GM04503 (cell line): Measurements from ENCODE around the gene PLAU.
"Not testable (repeated sequence)": the region's sequence is repeated elsewhere in the genome, so short reads cannot be mapped to it uniquely, and the experiment has no call there.

Source experiments
- DNase-seq: peaks from one replicate; pipeline ENCODE4 v3.0.0-alpha.2; 2012; ENCODE audit warnings: low read depth

Gene PLAU

DNA sequence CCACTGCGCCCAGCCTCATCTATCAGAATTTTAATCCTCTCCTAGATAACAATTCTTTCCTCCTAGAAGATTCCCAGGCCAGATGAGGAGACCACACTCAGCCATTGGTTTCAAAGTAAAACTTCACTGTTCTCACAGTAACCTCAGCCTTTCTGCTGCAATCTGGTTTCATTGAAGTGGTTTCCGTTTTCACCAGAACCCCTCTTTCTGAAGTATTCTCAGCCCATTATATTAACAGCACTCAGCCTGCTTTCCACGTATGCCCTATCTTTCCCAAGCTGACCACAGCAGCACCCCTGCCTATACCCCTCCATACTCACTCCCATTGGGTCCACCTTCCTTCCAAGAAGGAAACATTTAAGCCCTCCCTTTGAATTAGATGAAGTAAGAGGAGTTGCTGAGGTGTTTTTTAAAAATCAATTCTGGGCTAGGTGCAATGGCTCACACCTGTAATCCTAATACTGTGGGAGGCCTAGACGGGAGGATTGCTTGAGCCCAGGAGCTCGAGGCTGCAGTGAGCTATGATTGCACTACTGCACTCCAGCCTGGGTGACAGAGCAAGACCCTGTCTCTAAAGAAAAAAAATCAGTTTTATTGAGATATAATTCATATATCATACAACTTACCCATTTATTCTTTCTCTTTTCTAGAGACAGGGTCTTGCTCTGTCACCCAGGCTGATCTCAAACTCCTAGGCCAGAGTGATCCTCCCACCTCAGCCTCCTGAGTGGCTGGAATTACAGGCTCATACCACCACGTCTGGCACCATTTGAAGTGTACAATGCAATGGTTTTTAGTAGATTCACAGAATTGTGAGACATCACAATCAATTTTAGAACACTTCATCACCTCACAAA is 11.3 kb downstream of the PLAU start:
- no peak for DNase-seq

DNA sequence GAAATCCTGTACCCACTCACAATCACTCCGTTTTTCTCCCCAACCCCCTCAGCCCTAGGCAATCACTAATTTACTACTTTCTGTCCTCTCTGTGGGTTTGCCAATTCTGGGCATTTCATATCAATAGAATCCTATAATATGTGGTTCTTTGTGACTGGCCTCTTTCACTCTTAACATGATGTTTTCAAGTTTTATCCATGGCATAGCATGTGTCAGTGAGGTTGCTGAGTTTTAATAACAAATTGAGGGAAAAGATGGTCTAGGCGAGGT is 11.9 kb downstream of the PLAU start:
- DNase-seq, result no peak

DNA sequence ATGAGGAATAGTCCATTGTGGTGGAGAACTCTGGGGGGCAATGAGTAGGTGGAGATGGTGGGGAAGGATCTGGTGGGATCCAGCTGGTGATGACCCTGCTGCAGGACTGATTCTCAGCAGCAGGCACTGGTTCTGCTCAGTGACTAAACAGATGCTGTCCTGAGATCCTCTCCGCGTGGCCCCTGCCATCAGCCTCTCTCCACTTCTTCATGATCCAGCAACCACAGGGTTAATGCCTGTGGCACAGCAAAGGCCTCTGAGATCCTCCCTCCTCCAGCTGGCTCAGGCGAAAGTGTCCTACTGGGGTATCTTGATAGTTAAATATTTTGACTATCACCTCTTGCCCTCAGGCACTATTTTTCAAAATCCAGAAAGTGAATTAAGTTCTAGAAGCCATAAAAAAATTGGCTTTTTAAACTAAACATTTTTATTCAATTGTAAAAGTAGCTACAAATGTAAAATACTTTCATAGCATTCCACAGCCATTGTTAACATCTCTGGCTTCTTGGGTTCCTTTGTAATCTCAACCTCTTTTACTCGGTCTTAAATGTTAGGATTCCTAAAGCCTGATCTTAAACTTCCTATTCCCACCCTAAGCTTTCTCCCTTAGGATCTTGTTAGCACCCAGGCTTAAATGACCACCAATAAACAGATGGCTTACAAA is 13.1 kb downstream of the PLAU start:
- DNase-seq, result no peak

DNA sequence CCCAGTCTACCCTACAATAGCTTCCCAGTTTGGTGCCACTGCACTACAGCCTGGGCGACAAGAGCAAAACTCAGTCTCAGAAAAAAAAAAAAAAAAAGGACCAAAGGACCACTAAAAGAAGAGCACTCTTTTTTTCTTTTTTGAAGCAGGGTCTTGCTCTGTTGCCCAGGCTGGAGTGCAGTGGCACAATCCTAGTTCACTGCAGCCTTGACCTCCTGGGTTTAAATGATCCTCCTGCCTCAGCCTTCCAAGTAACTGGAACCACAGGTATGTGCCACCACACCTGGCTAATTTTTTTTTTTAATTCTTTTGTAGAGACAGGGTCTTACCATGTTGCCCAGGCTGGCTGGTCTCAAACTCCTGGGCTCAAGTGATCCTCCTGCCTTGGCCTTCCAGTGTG is 14.0 kb downstream of the PLAU start:
- DNase-seq, result no peak

DNA sequence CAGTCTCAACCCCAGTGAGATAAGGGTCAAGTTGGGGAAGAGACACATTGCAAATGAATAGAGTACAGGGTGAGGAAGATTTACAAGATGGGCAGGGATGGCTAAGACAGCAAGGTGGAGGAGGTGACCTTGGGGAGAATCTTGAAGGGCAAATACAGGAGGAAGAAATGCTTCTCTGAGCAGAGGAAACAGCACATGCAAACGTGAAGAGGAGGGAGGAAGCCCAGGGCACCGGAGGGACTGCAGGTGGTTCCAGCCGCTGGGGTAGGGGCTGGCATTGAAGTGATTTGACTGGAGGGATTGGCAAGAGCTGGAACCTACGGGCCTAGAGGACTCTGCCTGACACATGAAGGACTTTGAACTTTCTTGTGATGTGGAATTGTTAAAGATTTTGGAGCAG is 14.6 kb downstream of the PLAU start:
- DNase-seq, result no peak

DNA sequence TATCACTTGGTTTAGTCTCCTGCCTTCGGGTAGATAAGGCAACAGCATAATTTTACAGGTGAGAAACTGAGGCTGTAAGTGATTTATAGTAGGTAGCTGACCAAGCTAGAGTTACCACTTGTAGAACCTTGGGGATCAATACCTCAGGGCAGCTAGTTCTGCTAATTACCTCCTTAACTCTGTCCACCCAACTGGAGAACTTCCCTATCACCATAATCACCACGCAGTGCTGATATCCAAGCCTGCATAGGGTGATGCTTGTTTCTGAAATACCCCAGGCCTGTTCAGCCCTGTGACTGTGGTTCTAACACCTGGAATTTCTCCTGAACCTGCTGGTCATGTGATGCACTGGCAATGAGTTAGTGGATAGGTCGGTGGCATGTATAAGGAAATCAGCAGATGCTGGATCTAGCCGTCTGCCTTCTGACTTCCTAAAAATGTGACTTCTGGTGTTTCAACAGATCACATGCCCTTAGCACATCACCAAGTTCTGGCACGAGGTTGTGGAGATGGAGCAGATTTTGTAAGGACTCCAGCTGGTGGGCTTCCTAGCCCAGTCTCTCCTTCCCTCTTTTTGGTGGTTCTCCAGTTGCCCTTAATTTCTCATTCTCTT is 15.3 kb downstream of the PLAU start:
- no peak for DNase-seq

DNA sequence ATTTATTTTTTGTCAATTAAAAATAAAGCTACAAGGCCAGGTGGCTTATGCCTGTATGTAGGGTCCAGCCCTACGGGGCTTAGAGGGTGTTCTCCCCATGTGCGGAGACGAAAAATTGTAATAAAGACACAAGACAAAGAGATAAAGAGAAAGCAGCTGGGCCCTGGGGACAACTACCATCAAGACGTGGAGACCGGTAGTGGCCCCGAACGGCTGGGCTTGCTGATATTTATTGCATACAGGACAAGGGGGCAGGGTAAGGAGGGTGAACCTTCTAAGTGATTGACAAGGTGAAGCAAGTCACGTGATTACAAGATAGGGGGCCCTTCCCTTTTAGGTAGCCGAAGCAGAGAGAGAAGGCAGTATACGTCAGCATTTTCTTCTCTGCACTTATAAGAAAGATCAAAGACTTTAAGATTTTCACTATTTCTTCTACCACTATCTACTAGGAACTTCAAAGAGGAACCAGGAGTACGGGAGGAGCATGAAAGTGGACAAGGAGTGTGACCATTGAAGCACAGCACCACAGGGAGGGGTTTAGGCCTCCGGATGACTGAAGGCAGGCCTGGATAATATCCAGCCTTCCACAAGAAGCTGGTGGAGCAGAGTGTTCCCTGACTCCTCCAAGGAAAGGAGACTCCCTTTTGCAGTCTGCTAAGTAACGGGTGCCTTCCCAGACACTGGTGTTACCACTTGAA is 19.8 kb downstream of the PLAU start:
- not testable (repeated sequence) for DNase-seq

DNA sequence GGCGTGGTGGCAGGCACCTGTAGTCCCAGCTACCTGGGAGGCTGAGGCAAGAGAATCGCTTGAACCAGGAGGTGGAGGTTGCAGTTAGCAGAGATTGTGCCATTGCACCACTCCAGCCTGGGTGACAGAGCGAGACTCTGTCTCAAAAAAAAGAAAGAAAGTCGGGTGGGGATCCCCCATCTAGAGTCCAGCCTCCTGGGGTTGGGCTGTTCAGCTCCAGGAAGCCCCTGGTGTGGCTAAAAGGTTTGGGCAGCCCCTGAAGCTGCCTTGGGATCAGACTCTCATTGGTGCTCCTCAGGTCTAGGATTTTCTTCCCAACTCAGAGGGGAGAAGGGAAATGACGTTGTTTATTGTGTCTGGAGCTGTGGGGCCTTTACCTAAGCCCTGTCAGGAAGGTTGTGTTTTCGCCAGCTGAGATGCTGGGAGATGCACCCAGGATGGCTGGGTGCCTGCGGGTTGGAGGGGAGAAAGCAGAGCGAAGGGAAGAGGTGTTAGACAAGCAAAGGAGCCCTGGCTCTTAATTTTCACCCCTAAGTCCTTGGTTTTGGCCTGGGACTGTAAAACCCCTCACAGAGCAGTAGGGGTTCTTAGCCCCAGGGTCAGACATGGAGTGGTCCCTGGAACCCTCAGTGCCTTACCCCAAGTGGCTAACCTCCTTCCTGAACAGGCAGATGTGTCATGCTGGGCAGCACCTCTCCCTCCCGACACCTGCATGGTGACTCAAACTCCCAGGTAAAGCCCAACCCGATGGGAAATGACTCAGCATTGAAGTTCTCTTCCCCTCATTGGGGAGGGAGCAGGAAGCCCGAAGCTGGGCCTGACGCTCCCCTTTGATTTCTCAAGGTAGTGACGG is 21.1 kb downstream of the PLAU start:
- no peak for DNase-seq

DNA sequence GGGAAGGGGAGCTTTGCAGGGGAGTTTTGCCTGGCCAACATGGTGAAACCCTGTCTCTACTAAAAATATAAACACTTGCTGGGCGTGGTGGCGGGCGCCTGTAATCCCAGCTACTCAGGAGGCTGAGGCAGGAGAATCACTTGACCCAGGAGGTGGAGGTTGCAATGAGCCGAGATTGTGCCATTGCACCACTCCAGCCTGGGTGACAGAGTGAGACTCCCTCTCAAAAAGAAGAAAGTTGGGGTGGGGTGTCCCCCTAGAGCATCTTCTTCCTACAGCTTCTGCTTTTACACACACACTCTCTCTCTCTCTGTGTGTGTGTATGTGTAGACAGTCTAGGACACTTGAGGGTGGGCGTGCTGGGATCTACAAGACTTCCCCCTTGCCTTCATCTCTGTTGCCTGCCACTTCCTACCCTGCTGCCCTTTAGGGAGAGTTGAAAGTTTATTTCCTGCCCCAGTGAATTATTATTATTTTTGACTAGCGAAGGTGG is 21.7 kb downstream of the PLAU start:
- no peak for DNase-seq

DNA sequence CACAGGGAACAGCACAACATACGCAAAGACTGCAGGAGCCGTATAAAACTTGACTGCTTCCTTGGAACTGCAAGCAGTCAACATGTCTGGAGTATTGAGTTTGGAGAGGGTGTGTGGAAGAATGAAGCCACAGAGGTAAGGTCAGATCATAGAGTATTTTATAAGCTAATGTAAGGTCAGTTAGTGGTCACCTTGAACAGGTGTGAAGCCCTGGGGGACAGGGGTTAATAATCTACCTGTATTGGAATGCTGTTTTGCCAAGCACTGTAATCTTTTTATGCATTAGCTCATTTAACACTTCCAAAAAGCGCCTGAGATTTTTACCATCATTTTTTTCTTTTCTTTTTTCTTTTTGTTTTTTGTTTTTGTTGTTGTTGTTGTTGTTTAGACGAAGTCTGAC is 23.1 kb downstream of the PLAU start:
- no peak for DNase-seq

DNA sequence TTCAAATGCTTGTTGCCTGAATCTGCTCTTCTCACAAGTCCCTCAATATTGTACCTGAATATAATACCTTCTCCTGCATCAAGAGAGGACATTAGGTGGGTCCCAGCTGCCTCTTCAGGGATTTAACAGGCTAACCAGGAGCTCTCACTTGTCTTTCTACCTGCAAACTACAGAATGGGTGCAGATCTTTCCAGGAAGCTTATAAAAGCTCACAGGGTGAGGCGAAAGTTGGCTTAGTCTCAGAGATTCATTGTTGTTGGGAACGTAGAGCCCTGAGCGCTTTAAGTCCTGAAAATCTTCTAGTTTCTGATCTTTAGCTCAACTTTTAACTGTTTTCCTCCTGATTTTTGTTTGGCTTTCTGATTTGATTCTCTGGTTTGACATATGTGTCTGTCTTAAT is 25.0 kb downstream of the PLAU start:
- DNase-seq, result no peak

DNA sequence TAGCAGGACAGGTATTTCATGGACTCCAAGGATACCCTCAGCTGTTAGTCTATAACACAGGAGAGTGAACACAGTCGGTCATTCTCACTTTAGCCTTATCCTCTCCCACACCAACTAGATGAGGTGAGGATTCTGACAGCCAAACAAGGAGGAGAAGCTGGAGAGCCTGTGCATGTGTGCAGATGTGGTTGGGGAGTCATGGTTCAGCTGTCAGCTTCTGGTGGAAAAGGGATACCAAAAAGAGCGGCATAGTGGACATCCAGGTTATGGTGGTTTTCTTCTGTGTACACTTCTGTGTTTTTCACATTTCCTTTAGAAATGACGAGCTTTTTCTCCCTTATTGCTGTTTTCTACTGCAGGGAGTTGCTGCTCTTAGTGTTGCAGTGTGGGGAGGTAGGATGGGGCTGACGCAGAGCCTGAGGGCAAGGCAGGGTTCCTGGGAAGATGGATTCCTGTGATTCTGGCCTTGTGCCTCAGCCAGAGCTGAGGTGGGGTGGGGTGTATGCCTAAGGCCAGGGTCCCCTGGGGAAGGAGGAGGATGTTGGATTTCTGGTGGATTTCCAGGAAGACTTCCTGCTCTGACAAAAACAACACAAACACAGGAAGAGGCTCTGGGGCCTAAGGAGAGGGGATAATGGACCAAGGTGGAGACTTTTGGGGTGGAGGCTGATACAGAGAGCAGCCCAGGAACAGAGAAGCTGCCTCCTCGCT is 26.6 kb downstream of the PLAU start:
- no peak for DNase-seq

DNA sequence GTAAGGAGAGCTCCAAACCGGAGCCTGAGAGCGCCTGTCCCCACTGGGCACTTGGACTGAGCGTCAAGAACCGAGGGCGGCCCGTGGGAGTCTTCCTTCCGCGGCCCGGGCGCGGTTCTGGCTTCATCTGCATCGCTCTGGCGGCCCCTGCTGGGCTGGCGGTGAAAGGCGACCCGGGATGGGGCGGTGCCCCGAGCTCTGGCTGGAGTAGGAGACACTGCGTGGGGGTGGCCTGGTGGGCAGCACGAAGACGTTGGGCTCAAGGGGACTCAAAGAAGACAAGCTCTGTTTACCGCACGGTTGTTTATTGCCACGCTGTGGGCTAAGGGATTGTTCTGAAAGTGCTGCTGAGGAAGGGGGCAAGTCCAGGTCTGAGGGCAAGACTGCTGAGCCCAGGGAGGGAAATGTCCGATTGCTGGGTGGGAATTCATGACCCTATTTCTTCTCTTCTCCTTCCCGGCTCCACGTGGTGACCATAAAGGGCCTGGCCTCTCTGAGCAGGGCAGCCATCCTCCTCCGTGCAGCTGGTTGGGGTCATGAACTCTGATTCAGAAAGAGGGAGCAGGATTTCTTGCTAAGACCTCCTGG is 29.8 kb downstream of the PLAU start:
- DNase-seq, result no peak

DNA sequence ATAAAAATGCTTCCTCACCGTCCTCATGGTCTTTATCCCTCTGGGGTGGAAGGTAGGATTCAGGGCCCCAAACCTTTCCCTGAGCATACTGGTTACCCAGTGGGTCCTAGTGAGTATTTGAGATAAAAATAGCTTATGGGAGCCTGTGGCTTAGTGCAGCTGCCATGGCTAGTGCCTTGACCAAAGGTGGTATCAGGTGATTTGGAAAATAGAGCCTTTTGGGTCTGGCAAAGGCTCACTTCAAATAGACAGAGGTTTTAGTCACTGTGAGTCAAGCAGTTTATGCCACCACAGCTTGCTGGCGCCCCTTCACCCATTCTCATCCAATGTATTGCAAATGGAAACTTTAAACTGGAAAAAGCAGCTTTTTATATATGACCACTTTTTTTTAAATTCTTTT is 30.4 kb downstream of the PLAU start:
- no peak for DNase-seq

DNA sequence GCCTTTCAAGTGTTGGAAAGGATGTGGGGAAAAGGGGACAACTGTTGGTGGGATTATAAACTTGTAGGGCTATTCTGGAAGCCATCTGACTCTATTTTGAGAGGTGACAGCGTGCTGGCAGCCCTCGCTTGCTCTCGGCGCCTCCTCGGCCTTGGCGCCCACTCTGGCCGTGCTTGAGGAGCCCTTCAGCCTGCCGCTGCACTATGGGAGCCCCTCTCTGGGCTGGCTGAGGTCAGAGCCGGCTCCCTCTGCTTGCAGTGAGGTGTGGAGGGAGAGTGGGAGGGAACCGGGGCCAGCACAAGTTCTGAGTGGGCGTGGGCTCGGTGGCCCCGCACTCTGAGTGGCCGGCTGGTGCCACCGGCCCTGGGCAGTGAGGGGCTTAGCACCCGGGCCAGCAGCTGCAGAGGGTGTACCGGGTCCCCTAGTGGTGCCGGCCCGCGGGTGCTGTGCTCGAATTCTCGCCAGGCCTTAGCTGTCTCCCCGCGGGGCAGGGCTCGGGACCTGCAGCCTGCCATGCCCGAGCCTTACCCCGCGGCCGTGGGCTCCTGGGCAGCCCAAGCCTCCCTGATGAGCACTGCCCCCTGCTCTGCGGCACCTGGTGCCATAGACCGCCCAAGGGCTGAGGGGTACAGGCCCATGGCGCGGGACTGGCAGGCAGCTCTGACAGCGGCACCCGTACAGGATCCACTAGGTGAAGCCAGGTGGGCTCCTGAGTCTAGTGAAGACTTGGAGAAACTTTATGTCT is 33.6 kb downstream of the PLAU start:
- no peak for DNase-seq

DNA sequence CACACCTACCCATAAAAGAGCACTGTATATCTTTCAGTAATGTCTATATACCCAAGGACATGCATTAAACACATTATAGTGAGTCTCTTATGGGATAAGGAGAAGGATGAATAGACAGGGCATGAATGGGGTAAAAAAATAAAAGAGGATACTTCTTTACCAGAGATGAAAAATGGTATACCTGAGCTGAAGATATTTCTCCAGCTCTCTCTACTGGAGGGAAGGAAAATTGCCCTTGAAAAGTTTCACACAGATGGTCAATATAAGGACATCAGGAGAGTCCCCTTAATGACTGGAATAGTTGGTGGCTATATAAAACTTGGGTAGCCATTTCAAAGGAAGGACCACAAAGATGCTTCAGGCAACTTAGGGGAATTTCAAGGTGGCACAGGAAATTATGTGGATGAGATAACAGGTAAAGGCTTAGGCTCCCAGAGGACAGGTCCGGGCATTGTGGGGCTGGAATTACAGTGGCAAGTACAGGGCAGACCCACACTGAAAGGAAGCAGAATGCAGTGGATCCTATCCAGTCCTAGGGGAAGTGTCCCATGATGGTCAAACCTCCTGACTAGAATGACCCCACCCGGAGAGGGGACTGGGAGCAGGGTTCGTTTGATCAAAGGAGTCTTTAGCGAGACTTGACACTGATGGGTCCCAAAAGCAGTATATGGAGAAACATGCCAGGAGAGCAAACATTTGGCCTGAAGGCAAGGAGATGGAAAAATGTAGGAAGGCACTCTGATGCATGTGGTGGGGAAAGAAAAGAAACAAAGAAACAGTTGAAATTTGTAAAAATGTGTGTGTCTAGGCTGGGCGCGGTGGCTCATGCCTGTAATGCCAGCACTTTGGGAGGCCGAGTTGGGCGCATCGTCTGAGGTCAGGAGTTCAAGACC is 35.6 kb downstream of the PLAU start:
- no peak for DNase-seq

DNA sequence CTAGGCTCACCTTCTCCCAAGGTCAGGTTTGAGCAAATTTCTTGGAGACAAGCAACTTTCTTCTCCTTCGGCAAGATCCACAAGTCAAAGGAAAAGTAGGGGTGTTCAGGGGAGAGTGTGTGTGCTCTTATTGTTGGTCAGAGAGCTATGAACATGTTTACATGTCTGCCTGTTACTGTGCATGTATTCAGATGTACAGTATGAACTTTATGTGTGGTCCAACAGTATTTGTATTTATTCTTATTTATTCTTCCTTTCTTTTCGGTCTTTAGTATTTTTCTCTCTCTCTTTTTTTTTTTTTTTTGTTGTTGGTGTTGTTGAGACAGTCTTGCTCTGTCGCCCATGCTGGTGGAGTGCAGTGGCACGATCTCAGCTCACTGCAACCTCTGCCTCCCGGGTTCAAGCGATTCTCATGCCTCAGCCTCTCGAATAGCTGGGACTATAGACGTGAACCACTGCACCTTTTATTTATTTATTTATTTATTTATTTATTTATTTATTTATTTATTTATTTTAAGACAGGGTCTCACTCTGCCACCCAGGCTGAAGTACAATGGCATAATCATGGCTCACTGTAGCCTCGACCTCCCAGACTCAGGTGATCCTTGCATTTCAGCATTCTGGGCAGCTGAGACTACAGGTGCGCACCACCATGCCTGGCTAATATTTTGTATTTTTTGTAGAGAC is 38.2 kb downstream of the PLAU start:
- no peak for DNase-seq

DNA sequence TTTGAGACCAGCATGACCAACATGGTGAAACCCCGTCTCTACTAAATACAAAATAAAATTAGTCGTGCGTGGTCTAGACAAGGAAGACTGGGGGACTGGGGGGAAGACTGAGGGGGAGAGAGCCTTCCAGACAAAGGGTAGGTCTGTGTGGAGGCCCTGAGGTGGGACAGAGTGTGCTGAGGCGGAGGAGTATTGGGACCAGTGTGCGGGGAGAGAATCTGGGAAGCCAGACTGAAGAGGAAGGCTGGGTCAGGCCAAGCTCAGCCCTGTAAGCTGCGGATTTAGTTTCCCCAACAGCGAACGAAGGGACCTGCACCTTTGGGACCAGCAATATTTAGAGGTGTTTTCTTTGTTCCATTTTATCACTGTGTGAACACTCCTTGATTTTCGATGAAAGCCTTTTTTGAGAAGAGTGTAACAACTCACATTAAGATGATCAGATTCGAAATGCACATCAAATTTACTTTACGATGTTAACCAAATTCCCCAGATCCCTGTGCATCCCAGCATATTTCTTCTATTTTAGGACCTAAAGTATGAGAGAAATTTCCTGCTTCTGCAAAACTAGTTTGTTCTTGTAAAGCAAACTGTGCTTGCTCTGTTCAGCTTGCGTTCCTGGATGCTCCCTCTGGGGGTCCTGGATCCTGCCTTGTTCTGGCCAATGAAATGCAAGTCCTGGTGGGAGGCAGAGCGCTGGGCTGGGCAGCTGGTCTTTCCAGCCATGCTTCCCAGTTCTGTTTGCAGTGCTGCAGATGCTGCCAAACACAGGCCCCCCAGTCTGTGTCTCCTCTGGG is 39.4 kb downstream of the PLAU start:
- DNase-seq, result no peak
